GM12874 (cell line): Measurements from ENCODE around the gene ADRA2A.

ENCODE experiments used
- CTCF ChIP-seq: IDR thresholded peaks from 2 replicates; pipeline ENCODE4 v1.5.1; 2011; ENCODE audit warnings: low read depth, mild to moderate bottlenecking, control low read depth, low read length, moderate library complexity; ENCODE audit not compliant: insufficient read depth

ADRA2A gene

GRCh38 chr10:111128331-111129180, 51.7 kb downstream of the ADRA2A start:
- TF ChIP-seq CTCF: no peak

- TF ChIP-seq CTCF: no peak
These were observed 52.5 kb downstream of the ADRA2A start for GRCh38 chr10:111129363-111129762.

GRCh38 chr10:111130471-111130870, 53.6 kb downstream of the ADRA2A start:
- TF ChIP-seq CTCF: no peak
